Fibroblast of the conjunctiva (primary cell): ENCODE data around the gene SLIT3.

Source experiments
- DNase-seq: peaks from one replicate; pipeline ENCODE4 v3.0.0-alpha.2; 2010; ENCODE audit warnings: low read depth

The SLIT3 gene

DNA sequence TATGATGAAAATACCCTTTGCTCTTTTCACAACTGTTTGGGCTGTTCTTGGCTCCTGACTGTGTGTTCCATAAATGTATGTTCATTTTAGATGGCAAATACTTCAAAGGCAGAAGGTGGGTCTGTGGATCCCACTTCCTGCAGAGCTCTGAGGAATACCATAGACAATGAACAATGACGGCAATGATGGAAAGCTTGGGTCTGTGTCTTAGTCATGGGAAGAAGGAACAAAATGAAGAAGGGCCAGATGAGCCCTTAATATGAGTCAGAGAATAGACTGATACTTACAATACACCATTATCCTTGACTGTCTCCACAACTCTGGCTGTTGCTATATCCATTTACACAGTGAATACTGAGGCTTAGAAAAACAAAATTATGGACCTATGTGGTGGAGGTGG is 126.0 kb downstream of the SLIT3 start:
- no peak for DNase-seq

DNA sequence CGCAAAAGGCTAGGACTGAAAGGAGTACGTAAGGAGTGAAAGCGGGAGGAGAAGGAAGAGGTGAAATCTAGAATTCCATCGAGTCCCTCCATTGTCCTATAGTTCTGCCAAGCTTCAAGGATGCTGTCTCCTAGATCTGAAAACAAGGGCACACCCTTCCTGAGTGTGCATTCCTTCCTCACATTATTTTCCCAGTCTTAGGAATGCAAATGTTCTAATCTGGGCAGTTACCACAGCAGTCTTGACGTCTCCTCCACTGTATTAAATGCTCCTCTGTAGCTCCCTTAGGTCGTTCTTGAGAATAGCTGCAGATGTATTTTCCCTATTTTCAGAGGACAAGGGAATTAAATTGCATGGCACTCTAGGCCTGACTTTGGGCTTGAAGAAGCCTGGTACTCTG is 127.6 kb downstream of the SLIT3 start:
- no peak for DNase-seq

DNA sequence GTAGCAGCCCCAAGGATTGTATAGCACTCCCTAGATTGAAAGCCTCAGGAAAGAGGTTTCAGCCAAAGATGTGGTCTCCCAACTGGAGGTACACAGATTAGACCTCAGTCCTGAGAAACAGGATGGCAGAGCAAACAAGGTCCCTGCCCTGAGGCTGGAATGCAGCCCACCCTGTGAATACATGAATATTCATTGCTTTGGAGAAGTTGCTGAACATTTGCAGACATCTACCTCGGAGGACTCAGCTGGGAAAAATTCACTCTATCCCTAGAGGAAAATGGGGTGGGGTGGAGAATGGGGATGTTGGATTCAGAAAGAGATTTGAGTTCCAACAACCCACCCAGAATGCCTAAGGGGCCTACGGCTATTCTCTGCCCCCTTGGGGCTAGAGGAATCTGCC is 129.4 kb downstream of the SLIT3 start:
- no peak for DNase-seq

DNA sequence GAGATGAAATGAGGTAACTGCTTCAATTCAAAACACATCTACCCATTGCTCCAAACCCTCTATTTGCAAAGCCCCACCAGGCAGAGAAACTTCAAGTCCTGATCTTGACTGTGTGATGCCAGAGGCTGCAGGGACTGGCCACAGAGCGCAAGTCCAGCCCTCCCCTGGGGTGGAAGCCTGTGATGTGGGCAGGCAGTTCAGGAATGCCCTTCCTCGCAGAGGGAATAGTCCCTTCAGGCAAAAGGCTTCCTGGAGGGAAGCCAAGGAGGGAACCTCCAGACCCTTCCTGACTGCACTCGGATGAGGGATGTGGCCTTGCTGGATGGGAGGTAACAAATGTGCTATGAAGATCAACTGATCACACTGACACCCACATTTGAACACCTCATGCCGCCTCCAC is 131.2 kb downstream of the SLIT3 start:
- no peak for DNase-seq

DNA sequence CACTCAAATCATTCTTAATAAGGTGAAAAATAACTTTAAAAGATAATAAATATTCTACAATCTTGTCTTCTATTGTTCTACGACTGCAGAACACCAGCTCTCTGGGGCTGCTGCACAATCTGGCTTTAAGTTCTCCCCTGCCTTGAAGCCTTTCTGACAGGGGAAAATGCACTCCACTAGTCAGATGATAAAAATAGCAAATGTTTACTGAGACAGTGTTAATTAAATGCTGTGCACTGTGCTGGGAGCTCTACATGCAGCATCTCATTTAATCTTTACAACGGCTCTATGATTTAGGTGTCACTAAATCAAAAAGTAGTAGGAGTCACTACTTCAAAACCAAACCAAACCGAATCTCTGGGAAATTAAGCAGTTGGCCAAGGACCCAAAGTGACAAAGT is 132.7 kb downstream of the SLIT3 start:
- no peak for DNase-seq

DNA sequence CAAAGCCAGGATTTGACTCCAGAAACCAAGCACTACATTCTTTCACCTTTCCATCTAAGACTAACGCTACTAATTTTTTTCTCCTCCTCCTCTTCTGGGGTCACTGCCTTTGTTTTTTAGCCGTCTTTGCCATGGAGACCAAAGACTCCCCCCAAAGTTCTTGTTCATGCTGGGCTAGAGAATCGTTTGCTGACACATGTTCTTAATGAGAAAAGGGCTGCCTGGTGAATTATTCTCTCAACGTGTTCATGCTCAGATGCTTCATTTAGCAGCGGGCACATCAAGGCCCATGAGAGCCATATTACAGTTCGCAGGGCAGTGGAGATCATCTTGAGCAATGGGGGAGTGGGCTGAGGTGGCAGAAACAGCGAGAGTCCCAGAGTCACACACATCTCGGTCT is 134.9 kb downstream of the SLIT3 start:
- no peak for DNase-seq

DNA sequence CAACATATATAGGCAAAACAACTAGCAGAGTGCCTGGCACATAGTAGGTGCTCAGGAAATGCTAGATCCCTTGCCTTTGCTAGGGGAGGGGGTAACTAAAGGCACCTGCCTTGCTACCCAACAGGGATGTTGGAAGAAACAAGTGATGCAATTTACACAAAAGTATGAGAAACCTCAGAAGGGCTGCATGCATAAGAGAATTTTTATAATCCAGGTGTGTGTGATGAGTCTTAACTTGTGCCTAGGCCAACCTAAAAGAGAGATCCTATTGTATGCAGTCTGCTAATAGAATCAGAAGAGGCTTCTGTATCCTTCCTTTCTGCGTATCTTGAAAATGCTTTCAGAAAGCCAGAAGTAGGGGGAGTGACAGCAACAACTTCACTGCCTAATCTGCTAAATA is 135.9 kb downstream of the SLIT3 start:
- DNase-seq: no peak

DNA sequence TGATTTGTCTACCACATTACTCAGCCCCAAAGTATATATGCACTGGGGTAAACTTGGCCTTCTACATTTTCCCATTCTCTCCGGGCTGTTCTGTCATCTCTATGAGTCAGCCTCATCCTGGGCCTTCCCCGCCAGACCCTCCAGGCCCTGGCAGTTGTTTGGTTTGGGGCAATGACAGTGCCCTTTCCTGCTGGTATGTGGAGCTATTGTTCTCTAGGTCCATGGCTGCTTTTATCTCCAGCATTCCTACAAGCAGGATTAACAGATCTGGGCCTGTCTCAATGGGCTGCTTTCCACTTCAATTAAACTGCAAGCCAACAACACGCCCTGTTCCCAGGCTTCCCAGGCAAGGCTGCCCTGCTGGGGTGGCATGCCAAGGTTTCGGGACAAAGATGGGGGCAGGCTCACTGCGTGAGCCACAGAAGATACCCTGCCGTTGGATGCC is 136.4 kb downstream of the SLIT3 start:
- no peak for DNase-seq

DNA sequence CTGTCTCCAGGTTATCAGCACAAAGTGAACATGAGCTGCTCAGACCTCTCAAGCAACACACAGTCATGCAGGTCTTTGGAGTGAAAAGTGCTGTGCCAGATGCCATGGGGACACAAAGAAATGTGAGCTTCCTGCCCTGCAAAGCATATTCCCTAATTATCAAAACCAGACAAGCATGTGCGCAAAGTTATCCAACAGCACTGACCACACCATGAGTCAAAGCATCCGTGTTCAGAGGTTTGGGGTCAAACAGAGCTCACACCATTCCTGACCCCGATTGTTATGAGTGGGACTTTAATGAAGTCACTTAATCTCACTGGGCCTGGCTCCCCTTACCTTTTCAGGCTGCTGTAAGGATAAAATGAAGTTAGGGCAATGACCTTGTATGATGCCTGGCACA is 138.5 kb downstream of the SLIT3 start:
- DNase-seq: no peak

DNA sequence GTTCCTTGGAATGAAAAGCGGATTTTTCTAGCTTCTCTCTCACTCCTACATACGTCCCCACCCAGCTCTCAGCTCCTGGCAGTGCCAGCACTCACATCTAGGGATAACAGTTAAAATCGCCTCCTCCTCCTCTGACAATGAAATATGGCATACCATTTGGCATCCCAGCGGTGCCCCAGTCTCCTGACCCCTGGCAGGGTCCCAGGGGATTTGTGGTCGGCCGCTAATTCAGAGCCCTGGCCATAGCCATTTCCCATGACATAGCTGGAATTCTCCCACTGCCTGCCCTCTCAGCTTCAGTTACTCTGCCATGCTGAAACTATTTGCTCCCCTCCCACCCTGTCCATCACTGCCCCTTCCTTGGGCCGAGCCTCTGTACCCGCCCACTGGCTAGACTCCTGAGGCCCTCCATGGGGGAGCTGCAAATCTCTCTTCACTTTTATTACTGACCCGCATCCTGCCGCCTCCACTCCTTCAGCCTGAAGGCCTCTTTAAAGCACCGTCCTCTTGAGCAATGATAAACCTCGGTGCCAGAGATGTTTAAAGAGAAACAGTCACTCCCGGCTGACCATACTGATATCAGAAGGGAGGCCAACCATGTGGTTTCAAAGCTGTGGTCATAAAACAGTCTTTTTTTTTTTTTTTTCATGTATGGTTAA is 139.8 kb downstream of the SLIT3 start:
- DNase-seq: peak; percentile 87

DNA sequence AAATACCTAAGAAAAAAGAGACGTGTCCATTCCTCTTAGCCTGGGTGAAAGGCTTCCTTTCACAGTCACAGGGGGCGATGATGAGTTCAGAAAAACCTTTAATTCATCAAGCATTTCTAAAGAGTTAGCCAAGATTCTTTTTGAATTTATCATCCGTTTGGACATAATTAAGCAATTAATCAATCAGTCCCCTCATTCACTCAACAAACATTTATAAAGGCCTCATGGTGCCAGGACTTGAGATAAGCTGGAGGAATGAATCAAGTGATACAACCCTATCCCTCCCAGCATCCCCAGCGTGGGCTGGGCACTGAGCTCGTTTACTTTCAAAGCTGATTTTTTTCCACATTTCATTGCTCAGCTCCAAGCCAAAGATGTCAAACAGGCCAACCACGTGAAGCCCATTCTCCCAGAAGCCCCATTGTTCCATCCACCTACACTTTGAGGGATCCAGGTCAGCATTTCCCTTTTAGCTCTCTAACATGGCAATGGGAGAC is 140.5 kb downstream of the SLIT3 start:
- DNase-seq: no peak

DNA sequence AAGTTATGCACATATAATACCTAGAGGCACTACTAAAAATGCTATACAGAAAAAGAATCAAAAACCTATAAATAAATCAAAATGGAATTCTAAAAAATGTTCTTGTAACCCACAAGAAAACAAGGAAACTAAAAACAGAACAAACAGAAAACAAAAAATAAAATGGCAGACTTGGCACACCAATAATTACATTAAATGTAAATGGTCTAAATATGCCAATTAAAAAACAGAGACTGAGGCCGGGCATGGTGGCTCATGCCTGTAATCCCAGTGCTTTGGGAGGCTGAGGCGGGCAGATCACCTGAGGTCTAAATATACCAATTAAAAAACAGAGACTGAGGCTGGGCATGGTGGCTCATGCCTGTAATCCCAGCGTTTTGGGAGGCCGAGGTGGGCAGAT is 142.2 kb downstream of the SLIT3 start:
- no peak for DNase-seq

DNA sequence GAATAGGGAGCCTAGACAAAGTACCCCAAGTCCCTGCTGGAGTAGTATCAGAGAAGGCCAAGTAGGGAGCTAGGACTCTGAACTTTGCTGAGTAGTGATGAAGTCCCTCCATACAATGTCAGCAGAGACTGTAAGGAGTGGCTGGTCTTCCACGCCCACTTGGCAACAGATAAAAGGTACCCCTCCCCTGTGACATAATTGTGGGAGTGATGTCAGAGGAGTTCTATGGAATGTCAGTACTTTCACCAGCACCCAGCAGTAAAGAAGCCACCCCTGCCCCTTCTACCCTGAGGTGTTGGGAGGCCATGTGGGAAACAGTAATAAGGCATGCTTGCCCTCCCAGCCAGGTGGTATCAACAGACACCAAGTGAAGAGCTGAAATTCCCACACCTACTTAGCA is 143.9 kb downstream of the SLIT3 start:
- DNase-seq: no peak

DNA sequence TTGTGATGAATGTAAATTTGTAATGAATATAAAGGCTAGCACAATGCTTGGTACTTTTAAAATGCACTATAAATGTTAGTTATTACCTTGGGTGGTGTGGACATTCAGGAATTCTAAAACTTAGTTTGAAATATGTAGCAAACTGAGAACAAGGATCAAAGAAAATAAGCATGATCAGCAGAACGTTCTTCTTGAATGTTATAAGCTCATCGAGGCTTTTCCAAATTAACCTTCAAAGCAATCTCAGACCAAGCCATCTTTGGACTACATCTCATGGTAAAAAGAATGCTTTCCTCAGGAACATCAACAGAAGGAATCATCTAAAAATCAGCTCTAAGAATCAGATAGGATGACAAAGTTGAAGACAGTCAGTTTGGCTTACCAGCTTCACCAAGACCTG is 146.3 kb downstream of the SLIT3 start:
- no peak for DNase-seq

DNA sequence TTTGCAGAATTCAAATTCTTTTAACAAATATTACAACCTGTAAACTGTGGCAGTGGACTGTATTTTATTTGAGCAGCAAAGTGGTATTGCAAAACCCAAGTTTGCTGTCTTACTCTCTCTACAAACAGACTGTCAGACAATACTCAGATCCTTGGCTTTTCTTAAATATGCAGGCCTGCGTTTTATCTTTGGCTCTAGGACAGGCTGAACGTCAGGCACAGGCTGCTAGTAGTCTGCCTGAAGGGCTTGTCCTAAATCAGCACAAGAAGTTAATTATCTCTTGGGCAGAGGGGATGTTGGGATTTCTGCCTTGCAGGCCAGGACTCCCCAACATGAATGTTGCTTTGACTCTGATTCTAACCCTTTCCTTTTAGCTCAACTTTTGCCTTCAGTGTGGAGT is 147.5 kb downstream of the SLIT3 start:
- no peak for DNase-seq

DNA sequence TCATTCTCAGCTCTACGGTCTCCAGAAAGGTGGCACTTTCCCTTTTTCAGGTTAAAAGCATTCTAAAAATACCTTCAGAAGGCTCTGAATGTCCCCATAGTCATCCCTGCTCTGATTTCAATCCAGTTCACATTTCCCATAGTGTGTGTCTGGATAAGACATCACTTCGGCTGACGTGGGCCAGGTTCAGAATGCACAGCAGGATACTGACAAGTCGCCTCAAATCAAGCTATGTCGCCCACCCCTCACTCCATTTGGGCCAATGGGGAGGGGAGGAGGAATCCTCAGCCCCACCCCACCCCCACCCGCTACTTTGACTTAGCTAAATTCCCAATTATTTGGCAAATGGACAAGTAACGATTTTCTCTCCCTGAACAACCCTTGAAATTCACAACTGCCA is 148.0 kb downstream of the SLIT3 start:
- no peak for DNase-seq

DNA sequence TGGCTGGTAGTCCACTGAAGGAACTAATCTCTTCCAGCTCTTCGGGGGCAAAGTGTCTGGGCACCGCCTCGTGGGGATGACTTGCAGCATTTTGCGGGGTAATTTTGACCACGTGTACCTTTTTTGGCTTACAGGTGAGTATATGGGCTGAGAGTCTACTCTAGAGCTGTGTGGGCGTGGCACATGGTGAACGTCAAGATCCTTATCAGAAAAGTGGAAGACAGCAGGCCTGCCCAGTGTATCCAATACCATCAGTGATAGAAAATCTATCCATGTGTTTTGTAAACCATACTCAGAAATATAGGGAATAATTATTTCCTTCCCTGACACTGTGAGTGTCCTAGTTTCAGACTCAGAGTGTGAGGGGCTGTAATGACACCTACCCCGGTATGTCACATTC is 148.5 kb downstream of the SLIT3 start:
- DNase-seq: no peak

DNA sequence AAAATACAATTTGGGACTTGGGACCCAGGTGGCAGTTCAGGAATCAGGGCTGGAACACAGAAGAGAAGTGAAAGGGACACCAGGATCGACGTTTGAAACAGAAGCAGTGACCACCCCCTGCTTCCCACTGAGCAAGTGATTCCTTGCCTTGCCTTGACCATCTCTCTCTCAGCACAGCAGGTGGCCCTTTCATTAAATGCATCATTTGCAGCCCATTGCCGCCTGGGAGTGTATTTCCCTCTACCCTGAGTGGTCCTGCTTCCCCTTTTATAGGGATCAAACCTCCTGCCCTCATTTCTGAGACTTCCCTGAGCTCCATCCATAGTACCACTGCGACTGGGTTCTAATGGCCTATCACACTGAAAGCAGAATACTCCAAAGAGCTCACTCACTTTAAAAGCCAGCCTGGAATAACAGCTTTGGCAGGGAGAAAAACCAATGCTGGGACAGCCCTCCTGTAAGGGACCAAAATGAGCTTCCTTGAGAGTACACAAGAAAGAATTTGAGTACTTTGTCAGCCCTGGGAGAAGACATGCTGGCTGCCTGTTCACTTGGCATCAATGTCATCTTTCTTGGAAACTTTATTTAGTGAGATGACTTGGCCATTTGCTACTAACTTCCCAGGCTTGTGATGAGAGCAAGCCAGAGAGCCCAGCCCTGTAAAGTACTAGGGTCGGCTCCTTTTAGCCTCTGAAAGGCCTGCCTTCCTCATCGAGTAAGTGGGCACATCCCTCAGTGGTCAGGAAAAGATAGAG is 149.7 kb downstream of the SLIT3 start:
- no peak for DNase-seq

DNA sequence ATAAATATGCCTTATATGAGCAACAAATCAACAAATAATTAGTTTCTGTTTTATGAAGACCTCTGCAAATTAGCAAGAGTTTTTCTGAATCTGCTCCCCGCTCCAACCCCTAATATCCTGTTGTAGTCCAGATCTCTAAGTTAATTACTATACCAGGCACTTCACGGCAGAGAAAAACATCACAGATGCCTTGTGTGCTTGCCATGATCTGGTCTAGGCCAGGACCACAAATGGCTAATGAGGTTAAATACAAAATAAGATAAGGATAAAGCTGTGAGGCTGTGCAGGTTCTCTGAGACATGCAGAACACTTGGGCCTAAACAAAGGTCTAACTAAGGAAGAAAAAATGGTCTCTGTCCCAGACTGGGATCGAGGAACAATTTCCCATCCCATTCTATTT is 150.8 kb downstream of the SLIT3 start:
- DNase-seq: no peak

DNA sequence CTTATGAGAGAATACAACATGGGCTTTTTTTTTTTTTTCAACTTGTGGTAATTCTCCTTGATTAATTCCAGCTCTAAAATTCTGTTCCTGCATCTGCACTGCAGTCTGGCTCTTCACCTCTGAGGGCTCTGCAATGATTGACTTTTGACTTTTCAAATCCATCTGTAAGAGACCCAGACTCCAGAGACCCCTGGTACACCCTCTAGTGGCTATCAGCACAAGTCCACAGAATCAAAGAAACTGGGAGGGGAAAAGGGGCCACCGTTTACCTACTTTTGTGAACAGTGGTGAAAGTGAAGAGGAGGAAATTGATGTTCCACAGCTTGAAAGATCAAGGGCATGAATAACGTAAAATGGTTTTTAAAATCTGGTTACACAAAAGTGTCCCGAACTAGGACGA is 151.6 kb downstream of the SLIT3 start:
- DNase-seq: no peak

DNA sequence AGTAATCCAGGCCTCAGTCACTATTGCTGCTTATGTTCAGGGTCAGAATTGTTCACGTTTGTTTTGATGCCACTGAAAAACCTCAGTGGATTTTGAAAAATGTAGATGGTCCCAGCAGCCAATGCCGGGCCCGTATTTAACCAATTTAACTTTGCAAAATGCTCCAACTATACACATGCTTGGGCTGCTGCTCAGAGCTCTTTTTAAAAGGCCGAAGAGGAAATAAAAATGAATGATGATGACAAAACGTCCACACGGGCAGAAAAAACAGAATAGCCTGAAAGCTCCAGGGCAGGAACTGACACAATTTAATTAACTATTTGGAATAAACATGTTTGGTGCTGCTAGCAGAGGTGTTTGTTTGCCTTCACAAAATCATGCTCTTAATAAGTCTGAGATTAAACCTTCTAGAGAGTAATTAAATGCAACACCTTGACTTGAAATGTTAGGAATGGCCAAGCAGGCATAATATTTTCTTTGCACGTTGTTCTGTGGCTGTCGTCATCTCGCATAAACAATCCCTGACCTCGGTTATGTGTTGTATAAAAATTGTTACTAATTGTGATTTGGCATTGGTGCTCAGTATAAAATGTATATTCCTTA is 152.7 kb downstream of the SLIT3 start:
- DNase-seq: no peak

DNA sequence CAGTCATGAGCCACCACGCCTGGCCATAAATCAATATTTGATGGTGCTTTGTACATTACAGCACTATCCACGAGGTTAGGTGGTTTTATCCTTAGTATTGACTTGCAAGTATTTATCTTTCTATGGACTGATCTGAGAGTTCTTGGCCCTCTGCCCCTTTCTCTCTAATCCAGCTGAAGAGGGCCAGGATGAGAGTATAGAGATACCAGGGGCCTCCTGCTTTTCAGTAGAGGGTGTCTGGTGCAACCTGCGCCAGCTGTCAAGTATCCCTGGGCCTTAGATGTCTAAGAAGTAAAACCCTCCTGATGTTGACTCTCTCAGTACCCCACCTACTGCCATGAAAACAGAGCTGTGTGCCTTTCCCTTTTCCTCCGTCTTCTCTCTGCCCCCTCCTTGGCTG is 153.4 kb downstream of the SLIT3 start:
- no peak for DNase-seq

DNA sequence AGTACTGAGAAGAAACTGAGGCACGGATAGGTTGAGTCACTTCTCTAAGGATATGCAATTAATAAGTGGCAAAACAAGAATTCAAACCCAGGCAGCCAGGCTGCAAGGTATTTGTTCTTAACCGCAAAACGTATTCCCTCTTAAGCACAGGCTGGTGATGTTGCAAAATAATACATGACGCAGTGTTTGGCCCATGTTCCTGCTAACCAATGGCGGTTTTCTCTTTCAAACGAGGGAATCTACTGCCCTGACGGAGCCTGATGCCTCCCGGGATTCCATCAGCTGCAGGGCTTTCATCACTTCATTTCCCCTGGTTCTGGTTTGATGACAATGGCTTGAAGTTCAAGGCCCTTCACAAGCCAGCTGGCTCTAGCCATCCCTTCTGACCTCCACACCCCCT is 154.8 kb downstream of the SLIT3 start:
- DNase-seq: no peak
